Measurements from ENCODE around the gene REC8. TPM values are rescaled to one million over a fixed set of nuclear protein-coding genes. Genes with fewer than 3 reads are reported as not detected.

REC8 gene
- total RNA-seq, 1 donor from 2014 or later = 46.4 TPM

DNA sequence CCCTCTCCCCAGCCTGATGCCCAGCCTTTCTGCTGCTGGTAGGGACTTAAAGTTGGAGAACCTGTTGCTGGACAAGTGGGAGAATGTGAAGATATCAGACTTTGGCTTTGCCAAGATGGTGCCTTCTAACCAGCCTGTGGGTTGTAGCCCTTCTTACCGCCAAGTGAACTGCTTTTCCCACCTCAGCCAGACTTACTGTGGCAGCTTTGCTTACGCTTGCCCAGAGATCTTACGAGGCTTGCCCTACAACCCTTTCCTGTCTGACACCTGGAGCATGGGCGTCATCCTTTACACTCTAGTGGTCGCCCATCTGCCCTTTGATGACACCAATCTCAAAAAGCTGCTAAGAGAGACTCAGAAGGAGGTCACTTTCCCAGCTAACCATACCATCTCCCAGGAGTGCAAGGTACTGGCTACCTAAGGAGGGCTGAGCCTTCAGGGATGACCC, 35.2 kb downstream of the REC8 start:
- no peak overlapping the region for H3K4me3 Mint-ChIP-seq (ENCODE audit: unreplicated experiment)
- H3K9me3 Mint-ChIP-seq (ENCODE audit: unreplicated experiment) = peaks cover 5% of the 10 kb centered on the region
- H3K27me3 Mint-ChIP-seq (ENCODE audit: low read depth, unreplicated experiment) = no peaks in the 10 kb centered on the region
- Histone ChIP-seq H2AFZ (ENCODE audit: low read depth, low read length) (no peak overlapping the region), H3K4me1 (ENCODE audit: insufficient read depth, low read length) (no peaks in the 10 kb centered on the region), H3K9me3 (ENCODE audit: insufficient read depth, low read depth, low read length) (no peaks in the 10 kb centered on the region), H3K4me2 (ENCODE audit: low read length) (no peak overlapping the region), H3K79me2 (ENCODE audit: insufficient read depth, low read length) (peaks cover 8% of the 10 kb centered on the region), H3K27ac (ENCODE audit: low read depth, low read length) (no peak overlapping the region), H3K9ac (ENCODE audit: low read length) (no peak overlapping the region), H4K20me1 (ENCODE audit: insufficient read depth, low read length) (peaks cover 4% of the 10 kb centered on the region), H3K36me3 (ENCODE audit: insufficient read depth, low read length) (peaks cover 9% of the 10 kb centered on the region), H3K4me3 (ENCODE audit: insufficient read depth, low read depth, low read length) (no peak overlapping the region), H3K27me3 (ENCODE audit: insufficient read depth, low read length) (no peaks in the 10 kb centered on the region)
- TF ChIP-seq, protein P1, sequence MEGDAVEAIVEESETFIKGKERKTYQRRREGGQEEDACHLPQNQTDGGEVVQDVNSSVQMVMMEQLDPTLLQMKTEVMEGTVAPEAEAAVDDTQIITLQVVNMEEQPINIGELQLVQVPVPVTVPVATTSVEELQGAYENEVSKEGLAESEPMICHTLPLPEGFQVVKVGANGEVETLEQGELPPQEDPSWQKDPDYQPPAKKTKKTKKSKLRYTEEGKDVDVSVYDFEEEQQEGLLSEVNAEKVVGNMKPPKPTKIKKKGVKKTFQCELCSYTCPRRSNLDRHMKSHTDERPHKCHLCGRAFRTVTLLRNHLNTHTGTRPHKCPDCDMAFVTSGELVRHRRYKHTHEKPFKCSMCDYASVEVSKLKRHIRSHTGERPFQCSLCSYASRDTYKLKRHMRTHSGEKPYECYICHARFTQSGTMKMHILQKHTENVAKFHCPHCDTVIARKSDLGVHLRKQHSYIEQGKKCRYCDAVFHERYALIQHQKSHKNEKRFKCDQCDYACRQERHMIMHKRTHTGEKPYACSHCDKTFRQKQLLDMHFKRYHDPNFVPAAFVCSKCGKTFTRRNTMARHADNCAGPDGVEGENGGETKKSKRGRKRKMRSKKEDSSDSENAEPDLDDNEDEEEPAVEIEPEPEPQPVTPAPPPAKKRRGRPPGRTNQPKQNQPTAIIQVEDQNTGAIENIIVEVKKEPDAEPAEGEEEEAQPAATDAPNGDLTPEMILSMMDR (IDR thresholded peaks at IDR 0.05; ENCODE audit: insufficient read depth, low read depth, low read length) = no peak
- TF ChIP-seq EZH2 (IDR thresholded peaks at IDR 0.05; ENCODE audit: insufficient read depth, low read length) = no peak
- FAIRE-seq (no peak), DNase-seq (ENCODE audit: low read depth) (no peak)
- H3K4me1 Mint-ChIP-seq (ENCODE audit: low read depth, unreplicated experiment) = peaks cover 3% of the 10 kb centered on the region
- H3K36me3 Mint-ChIP-seq (ENCODE audit: low read depth, unreplicated experiment) = peaks cover 43% of the 10 kb centered on the region
- no peak overlapping the region for H3K27ac Mint-ChIP-seq (ENCODE audit: unreplicated experiment)

DNA sequence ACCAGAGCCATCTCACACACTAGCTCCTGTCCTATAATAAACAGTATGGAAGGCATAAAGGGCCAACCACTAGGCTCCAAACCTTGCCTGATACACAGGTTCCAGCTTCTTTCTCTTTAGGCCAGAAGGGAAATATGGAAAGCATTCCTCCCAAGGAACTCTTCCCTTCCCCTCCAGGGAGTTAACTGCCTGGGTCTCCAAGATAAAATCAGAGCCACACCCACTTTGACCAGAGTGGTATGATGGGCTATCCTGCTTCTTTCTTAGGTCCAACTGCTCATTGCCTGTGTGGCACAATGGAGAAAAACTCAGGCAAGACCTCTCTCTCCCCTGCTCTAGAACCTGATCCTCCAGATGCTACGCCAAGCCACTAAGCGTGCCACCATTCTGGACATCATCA, 35.7 kb downstream of the REC8 start:
- DNase-seq (ENCODE audit: low read depth) (no peak), FAIRE-seq (no peak)

DNA sequence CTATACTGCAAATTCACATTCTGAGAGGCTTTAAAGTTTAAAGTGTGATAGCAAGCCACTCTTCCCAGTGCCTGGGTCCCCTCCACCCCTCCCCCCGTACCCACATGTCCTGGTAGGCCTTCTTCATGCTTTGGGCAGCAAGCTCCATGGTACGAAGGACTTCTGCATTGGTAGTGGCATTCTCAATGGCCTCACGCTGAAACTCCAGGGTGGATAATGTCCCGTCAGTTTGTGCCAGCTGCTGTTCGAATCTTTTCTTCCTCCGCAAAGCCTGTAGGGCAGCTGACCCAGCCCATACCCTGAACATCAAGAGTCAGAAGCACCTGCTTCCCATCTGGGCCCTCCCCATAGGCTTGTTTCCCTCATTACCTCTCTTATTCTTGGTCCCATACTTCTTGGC, 39.4 kb downstream of the REC8 start:
- H3K4me1 Mint-ChIP-seq (ENCODE audit: low read depth, unreplicated experiment) = peaks cover 9% of the 10 kb centered on the region
- peak overlapping the region; percentile 62 for H3K27ac Mint-ChIP-seq (ENCODE audit: unreplicated experiment)
- peak overlapping the region; percentile 92 for H3K4me3 Mint-ChIP-seq (ENCODE audit: unreplicated experiment)
- Histone ChIP-seq H4K20me1 (ENCODE audit: insufficient read depth, low read length) (no peaks in the 10 kb centered on the region), H3K4me1 (ENCODE audit: insufficient read depth, low read length) (peaks cover 8% of the 10 kb centered on the region), H2AFZ (ENCODE audit: low read depth, low read length) (no peak overlapping the region), H3K36me3 (ENCODE audit: insufficient read depth, low read length) (peaks cover 8% of the 10 kb centered on the region), H3K27ac (ENCODE audit: low read depth, low read length) (no peak overlapping the region), H3K79me2 (ENCODE audit: insufficient read depth, low read length) (peaks cover 11% of the 10 kb centered on the region), H3K27me3 (ENCODE audit: insufficient read depth, low read length) (no peaks in the 10 kb centered on the region), H3K4me2 (ENCODE audit: low read length) (no peak overlapping the region), H3K9me3 (ENCODE audit: insufficient read depth, low read depth, low read length) (no peaks in the 10 kb centered on the region), H3K4me3 (ENCODE audit: insufficient read depth, low read depth, low read length) (no peak overlapping the region), H3K9ac (ENCODE audit: low read length) (no peak overlapping the region)
- FAIRE-seq (no peak), DNase-seq (ENCODE audit: low read depth) (no peak)
- no peaks in the 10 kb centered on the region for H3K27me3 Mint-ChIP-seq (ENCODE audit: low read depth, unreplicated experiment)
- TF ChIP-seq, protein P1 (IDR thresholded peaks at IDR 0.05; ENCODE audit: insufficient read depth, low read depth, low read length) = no peak
- TF ChIP-seq EZH2 (IDR thresholded peaks at IDR 0.05; ENCODE audit: insufficient read depth, low read length) = no peak
- H3K9me3 Mint-ChIP-seq (ENCODE audit: unreplicated experiment) = no peaks in the 10 kb centered on the region
- peaks cover 28% of the 10 kb centered on the region for H3K36me3 Mint-ChIP-seq (ENCODE audit: low read depth, unreplicated experiment)

More for the DNA sequence above, 35.7 kb downstream of the REC8 start:
- Histone ChIP-seq H3K27me3 (ENCODE audit: insufficient read depth, low read length) (no peaks in the 10 kb centered on the region), H3K4me1 (ENCODE audit: insufficient read depth, low read length) (no peaks in the 10 kb centered on the region), H3K4me2 (ENCODE audit: low read length) (no peak overlapping the region), H3K4me3 (ENCODE audit: insufficient read depth, low read depth, low read length) (no peak overlapping the region), H3K27ac (ENCODE audit: low read depth, low read length) (no peak overlapping the region), H3K36me3 (ENCODE audit: insufficient read depth, low read length) (peaks cover 9% of the 10 kb centered on the region), H2AFZ (ENCODE audit: low read depth, low read length) (no peak overlapping the region), H3K9ac (ENCODE audit: low read length) (no peak overlapping the region), H3K79me2 (ENCODE audit: insufficient read depth, low read length) (peaks cover 11% of the 10 kb centered on the region), H3K9me3 (ENCODE audit: insufficient read depth, low read depth, low read length) (no peaks in the 10 kb centered on the region), H4K20me1 (ENCODE audit: insufficient read depth, low read length) (peaks cover 4% of the 10 kb centered on the region)
- Mint-ChIP-seq H3K9me3 (ENCODE audit: unreplicated experiment) (peaks cover 4% of the 10 kb centered on the region), H3K4me3 (ENCODE audit: unreplicated experiment) (no peak overlapping the region), H3K27ac (ENCODE audit: unreplicated experiment) (no peak overlapping the region), H3K4me1 (ENCODE audit: low read depth, unreplicated experiment) (peaks cover 3% of the 10 kb centered on the region), H3K27me3 (ENCODE audit: low read depth, unreplicated experiment) (no peaks in the 10 kb centered on the region), H3K36me3 (ENCODE audit: low read depth, unreplicated experiment) (peaks cover 39% of the 10 kb centered on the region)
- TF ChIP-seq, protein P1 (IDR thresholded peaks at IDR 0.05; ENCODE audit: insufficient read depth, low read depth, low read length) = no peak
- TF ChIP-seq EZH2 (IDR thresholded peaks at IDR 0.05; ENCODE audit: insufficient read depth, low read length) = no peak
